NB4 (cell line): ENCODE data around the gene RAB7A.

Experiments
- POLR2A ChIP-seq: IDR thresholded peaks from 2 replicates; pipeline ENCODE4 v1.6.1; 2011; ENCODE audit warnings: mild to moderate bottlenecking; ENCODE audit not compliant: insufficient read length; ENCODE audit errors: extremely low read depth
- TF ChIP-seq, protein P1 (sequence below): IDR thresholded peaks from one replicate; pipeline ENCODE4 v1.5.1; 2012; ENCODE audit warnings: low read depth, low read length

DNA sequence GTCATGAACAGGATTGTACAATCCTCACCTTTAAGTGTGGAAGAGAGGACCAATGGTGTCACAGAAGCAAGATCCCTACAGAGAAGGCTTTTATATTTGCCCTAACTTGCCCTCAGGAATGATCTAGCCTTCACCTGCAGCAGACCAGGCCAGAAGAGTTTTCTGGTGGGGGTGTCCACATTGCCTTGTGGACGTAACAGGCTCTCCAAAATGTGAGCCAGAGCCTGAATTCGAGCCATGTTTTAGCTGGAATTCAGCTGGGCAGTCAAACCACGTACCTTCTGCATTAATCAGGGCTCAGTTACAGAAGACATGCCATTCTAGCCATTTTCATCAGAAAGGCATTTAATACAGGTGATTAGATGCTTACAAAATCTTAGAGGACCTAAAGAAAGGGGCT, 23.6 kb upstream of the RAB7A start:
- TF ChIP-seq, protein P1, sequence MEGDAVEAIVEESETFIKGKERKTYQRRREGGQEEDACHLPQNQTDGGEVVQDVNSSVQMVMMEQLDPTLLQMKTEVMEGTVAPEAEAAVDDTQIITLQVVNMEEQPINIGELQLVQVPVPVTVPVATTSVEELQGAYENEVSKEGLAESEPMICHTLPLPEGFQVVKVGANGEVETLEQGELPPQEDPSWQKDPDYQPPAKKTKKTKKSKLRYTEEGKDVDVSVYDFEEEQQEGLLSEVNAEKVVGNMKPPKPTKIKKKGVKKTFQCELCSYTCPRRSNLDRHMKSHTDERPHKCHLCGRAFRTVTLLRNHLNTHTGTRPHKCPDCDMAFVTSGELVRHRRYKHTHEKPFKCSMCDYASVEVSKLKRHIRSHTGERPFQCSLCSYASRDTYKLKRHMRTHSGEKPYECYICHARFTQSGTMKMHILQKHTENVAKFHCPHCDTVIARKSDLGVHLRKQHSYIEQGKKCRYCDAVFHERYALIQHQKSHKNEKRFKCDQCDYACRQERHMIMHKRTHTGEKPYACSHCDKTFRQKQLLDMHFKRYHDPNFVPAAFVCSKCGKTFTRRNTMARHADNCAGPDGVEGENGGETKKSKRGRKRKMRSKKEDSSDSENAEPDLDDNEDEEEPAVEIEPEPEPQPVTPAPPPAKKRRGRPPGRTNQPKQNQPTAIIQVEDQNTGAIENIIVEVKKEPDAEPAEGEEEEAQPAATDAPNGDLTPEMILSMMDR: no peak
- no peak for TF ChIP-seq POLR2A
